Glutamatergic neuron (in vitro differentiated cells): ENCODE results near the gene LGALS4. TPM values are rescaled to one million over a fixed set of nuclear protein-coding genes. Genes with fewer than 3 reads are reported as not detected.
"Not testable (repeated sequence)": the region's sequence is repeated elsewhere in the genome, so short reads cannot be mapped to it uniquely, and the experiment has no call there.

Source experiments
- DNase-seq: peaks from one replicate; pipeline ENCODE4 v3.0.0; 2022
- H3K27ac Mint-ChIP-seq: one replicate; pipeline ENCODE4 v1.8.0; 2020; ENCODE audit warnings: mild to moderate bottlenecking, mixed read lengths, inconsistent platforms; ENCODE audit not compliant: unreplicated experiment
- H3K27me3 Mint-ChIP-seq: one replicate; pipeline ENCODE4 v1.8.0; 2020; ENCODE audit warnings: mild to moderate bottlenecking, moderate library complexity, mixed read lengths, inconsistent platforms; ENCODE audit not compliant: unreplicated experiment
- H3K36me3 Mint-ChIP-seq: one replicate; pipeline ENCODE4 v1.8.0; 2020; ENCODE audit warnings: mild to moderate bottlenecking, mixed read lengths, inconsistent platforms; ENCODE audit not compliant: unreplicated experiment
- H3K4me1 Mint-ChIP-seq: one replicate; pipeline ENCODE4 v1.8.0; 2020; ENCODE audit warnings: mild to moderate bottlenecking, low read depth, mixed read lengths, inconsistent platforms; ENCODE audit not compliant: unreplicated experiment
- H3K4me3 Mint-ChIP-seq: one replicate; pipeline ENCODE4 v1.8.0; 2020; ENCODE audit warnings: mild to moderate bottlenecking, mixed read lengths, inconsistent platforms; ENCODE audit not compliant: unreplicated experiment
- H3K9me3 Mint-ChIP-seq: one replicate; pipeline ENCODE4 v1.8.0; 2020; ENCODE audit warnings: mild to moderate bottlenecking, moderate library complexity, mixed read lengths, inconsistent platforms; ENCODE audit not compliant: unreplicated experiment
- total RNA-seq: library from RNA; stranded (reverse); fragmentation: NEBNext Ultra II Directional; extraction: Animal tissue kit (Norgen Biotek cat#: 25700); gene quantifications from one replicate; pipeline ENCODE4 v1.2.1, GENCODE V29; 2021; ENCODE audit not compliant: unreplicated experiment
- TF ChIP-seq, protein P1 (sequence below): fragments of 200-600 bp; sonication (generic); IDR thresholded peaks from one replicate; pipeline ENCODE4 v1.5.0; 2021; ENCODE audit not compliant: partially characterized antibody, unreplicated experiment

LGALS4 gene
- total RNA-seq, 1 donor from 2014 or later: not detected

DNA sequence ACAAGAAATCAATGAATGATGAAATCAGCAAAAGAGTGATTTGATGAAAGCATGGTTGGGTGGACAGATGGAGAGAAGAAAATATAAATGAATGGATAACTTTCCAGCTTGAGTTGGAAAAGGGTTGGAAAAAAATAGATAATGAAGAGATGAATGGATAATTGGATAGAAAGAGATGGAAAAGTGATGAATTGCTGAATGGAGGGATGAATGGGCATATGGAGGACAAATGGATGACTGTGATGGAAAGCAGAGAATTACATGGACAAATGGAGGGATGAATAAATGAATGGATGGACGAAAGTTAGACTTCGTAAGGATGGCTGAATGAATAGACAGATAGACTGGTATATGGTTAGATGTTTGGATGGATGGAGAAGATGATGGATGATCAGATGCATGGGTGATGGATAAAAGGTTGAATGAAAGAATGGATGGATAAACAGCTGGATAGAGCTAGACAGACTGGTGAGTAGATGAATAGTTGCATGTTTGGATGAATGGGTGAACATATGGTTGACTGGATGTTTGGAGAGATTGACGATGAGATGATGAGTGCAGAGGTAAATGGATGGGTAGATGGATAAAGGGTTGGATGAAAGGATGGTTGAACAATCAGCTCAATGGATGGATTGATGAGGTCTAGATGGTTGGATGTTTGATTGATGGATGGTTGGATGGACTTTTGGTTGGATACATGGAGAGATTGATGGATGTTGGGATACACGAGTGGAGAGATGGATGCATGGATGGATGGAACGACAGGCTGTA lies 12.0 kb downstream of the LGALS4 start:
- Mint-ChIP-seq H3K27me3 (peaks cover 3% of the 10 kb centered on the region), H3K9me3 (peaks cover 3% of the 10 kb centered on the region), H3K4me3 (no peak overlapping the region), H3K36me3 (no peaks in the 10 kb centered on the region), H3K27ac (no peak overlapping the region), H3K4me1 (peaks cover 1% of the 10 kb centered on the region)
- TF ChIP-seq, protein P1, sequence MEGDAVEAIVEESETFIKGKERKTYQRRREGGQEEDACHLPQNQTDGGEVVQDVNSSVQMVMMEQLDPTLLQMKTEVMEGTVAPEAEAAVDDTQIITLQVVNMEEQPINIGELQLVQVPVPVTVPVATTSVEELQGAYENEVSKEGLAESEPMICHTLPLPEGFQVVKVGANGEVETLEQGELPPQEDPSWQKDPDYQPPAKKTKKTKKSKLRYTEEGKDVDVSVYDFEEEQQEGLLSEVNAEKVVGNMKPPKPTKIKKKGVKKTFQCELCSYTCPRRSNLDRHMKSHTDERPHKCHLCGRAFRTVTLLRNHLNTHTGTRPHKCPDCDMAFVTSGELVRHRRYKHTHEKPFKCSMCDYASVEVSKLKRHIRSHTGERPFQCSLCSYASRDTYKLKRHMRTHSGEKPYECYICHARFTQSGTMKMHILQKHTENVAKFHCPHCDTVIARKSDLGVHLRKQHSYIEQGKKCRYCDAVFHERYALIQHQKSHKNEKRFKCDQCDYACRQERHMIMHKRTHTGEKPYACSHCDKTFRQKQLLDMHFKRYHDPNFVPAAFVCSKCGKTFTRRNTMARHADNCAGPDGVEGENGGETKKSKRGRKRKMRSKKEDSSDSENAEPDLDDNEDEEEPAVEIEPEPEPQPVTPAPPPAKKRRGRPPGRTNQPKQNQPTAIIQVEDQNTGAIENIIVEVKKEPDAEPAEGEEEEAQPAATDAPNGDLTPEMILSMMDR: no peak
- no peak for DNase-seq

DNA sequence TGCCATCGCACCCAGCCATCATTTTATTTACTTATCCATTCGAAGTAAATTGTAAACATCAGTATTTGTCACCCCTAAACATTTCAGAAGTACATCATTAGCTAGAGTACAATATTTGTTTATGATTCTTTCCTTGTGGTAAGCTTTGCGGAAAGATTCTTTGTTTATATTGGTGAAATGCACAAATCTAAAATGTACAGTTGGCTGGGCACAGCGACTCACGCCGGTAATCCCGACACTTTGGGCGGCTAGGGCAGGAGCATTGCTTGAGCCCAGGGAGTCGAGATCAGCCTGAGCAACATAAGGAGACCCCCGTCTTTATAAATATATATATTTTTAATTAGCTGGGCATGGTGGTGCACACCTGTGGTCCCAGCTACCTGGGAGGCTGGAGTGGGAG lies 13.6 kb downstream of the LGALS4 start:
- TF ChIP-seq, protein P1: no peak
- Mint-ChIP-seq H3K36me3 (no peaks in the 10 kb centered on the region), H3K27ac (no peak overlapping the region), H3K27me3 (peaks cover 3% of the 10 kb centered on the region), H3K9me3 (peaks cover 3% of the 10 kb centered on the region), H3K4me1 (peaks cover 1% of the 10 kb centered on the region), H3K4me3 (no peak overlapping the region)
- no peak for DNase-seq

DNA sequence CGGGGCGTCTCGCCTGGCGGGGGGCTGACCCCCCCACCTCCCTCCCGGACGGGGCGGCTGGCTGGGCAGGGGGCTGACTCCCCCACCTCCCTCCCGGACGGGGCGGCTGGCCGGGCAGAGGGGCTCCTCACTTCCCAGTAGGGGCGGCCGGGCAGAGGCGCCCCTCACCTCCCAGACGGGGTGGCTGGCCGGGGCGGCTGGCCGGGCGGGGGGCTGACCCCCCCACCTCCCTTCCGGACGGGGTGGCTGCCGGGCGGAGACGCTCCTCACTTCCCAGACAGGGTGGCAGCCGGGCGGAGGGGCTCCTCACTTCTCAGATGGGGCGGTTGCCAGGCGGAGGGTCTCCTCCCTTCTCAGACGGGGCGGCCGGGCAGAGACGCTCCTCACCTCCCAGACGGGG lies 15.0 kb downstream of the LGALS4 start:
- not testable (repeated sequence) for H3K4me3 Mint-ChIP-seq, H3K27me3 Mint-ChIP-seq, DNase-seq, H3K9me3 Mint-ChIP-seq, H3K27ac Mint-ChIP-seq, H3K4me1 Mint-ChIP-seq, H3K36me3 Mint-ChIP-seq

DNA sequence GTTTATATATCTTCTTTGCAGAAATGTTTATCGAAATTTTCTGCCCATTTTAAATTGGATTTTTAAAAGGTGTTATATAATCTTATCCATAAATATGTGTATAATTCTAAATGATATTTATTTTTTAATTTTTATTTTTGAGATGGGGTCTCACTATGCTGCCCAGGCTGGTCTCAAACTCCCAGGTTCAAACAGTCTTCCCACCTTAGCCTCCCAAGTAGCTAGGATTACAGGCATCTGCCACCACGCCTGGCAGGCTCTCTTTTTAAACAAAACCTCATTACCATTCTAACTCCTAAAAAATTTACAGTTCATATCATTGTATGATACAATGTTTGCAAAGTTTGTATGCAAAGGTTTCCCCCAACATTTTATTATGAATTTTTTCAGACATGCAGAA lies 16.6 kb downstream of the LGALS4 start:
- Mint-ChIP-seq H3K9me3 (peaks cover 9% of the 10 kb centered on the region), H3K4me3 (no peak overlapping the region), H3K4me1 (peaks cover 1% of the 10 kb centered on the region), H3K36me3 (no peaks in the 10 kb centered on the region), H3K27me3 (peaks cover 3% of the 10 kb centered on the region), H3K27ac (peak overlapping the region; percentile 95)
- TF ChIP-seq, protein P1: no peak
- DNase-seq: no peak

DNA sequence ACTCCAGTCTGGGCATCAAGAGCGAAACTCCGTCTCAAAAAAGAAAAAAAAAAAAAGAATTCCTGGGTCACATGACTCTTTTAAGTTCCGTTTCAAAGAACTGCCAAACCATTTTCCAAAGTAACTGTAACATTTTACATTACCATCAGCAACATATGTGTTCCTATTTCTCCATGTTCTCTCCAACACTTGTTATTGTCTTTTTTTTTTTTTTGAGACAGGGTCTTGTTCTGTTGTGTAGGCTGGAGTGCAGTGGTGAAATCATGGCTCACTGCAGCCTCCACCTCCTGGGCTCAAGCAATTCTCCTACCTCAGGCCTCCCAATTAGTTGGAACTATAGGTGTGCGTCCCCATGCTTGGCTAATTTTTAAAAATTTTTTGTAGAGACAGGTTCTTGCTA lies 17.2 kb downstream of the LGALS4 start:
- no peak for DNase-seq
- H3K36me3 Mint-ChIP-seq: no peaks in the 10 kb centered on the region
- peaks cover 1% of the 10 kb centered on the region for H3K4me1 Mint-ChIP-seq

More for the DNA sequence above, 17.2 kb downstream of the LGALS4 start:
- peaks cover 3% of the 10 kb centered on the region for H3K27me3 Mint-ChIP-seq
- no peak overlapping the region for H3K27ac Mint-ChIP-seq
- H3K9me3 Mint-ChIP-seq: peaks cover 9% of the 10 kb centered on the region
- H3K4me3 Mint-ChIP-seq: no peak overlapping the region
- TF ChIP-seq, protein P1: no peak
